GM23338 (cell line): ENCODE results near the gene RO60. TPM values are rescaled to one million over a fixed set of nuclear protein-coding genes. Genes with fewer than 3 reads are reported as not detected.

ENCODE experiments used
- CREB1 ChIP-seq: fragments of 250-450 bp; sonication (Bioruptor Pico); IDR thresholded peaks from 2 replicates; pipeline ENCODE4 v1.5.0; 2020; ENCODE audit warnings: low read depth, mild to moderate bottlenecking, moderate library complexity
- JUNB ChIP-seq: IDR thresholded peaks from one replicate; pipeline ENCODE4 v1.6.1; 2016; ENCODE audit warnings: antibody characterized with exemption; ENCODE audit not compliant: unreplicated experiment
- NANOG ChIP-seq: IDR thresholded peaks from 2 replicates; pipeline ENCODE4 v1.6.1; 2016; ENCODE audit warnings: antibody characterized with exemption, borderline replicate concordance
- STAT1 ChIP-seq: IDR thresholded peaks from one replicate; pipeline ENCODE4 v1.6.1; 2016; ENCODE audit warnings: antibody characterized with exemption; ENCODE audit not compliant: unreplicated experiment
- ZNF331 ChIP-seq: fragments of 250-450 bp; sonication (Bioruptor Pico); IDR thresholded peaks from 2 replicates; pipeline ENCODE4 v1.5.0; 2020; ENCODE audit warnings: low read depth, mild to moderate bottlenecking, moderate library complexity
- polyA plus RNA-seq: library from polyadenylated mRNA; unstranded; fragments of >200 nt; fragmentation: Nextera tagmentation; extraction: Ambion mirVana; gene quantifications from 2 replicates; pipeline ENCODE4 v1.2.1, GENCODE V29; 2016
- total RNA-seq: library from RNA; depleted of rRNA; stranded (reverse); fragments of >200 nt; shearing (Covaris generic); gene quantifications from 2 replicates; pipeline ENCODE4 v1.2.3, GENCODE V29; 2014
- TF ChIP-seq, protein P1 (sequence below): fragments of 250-450 bp; sonication (Bioruptor Pico); IDR thresholded peaks from 2 replicates; pipeline ENCODE4 v1.5.0; 2020; ENCODE audit warnings: mild to moderate bottlenecking, moderate library complexity
- TF ChIP-seq, protein P2 (sequence below): IDR thresholded peaks from one replicate; pipeline ENCODE4 v1.6.1; 2018; ENCODE audit warnings: antibody characterized with exemption; ENCODE audit not compliant: unreplicated experiment

RO60 gene
- total and polyA plus RNA-seq, 2 experiments from 2014 or later: 103 to 130 TPM

DNA sequence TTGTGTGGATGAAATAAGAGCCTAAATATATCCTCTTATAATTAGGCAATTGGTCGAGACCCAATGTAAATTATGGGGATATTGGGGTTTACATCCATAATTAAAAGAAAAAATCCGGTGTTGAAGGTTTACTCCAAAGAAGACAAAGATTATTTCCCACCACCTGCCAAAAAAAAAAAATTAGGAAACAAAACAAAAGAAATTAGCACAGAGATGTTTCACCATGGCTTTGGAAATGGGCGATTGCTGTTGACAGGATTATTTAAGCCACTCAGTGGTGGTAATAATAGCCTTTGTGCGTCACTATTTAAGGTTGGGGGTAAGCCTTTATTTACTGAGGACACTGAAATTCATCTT is 46.4 kb downstream of the RO60 start (continued):
- TF ChIP-seq, protein P1, sequence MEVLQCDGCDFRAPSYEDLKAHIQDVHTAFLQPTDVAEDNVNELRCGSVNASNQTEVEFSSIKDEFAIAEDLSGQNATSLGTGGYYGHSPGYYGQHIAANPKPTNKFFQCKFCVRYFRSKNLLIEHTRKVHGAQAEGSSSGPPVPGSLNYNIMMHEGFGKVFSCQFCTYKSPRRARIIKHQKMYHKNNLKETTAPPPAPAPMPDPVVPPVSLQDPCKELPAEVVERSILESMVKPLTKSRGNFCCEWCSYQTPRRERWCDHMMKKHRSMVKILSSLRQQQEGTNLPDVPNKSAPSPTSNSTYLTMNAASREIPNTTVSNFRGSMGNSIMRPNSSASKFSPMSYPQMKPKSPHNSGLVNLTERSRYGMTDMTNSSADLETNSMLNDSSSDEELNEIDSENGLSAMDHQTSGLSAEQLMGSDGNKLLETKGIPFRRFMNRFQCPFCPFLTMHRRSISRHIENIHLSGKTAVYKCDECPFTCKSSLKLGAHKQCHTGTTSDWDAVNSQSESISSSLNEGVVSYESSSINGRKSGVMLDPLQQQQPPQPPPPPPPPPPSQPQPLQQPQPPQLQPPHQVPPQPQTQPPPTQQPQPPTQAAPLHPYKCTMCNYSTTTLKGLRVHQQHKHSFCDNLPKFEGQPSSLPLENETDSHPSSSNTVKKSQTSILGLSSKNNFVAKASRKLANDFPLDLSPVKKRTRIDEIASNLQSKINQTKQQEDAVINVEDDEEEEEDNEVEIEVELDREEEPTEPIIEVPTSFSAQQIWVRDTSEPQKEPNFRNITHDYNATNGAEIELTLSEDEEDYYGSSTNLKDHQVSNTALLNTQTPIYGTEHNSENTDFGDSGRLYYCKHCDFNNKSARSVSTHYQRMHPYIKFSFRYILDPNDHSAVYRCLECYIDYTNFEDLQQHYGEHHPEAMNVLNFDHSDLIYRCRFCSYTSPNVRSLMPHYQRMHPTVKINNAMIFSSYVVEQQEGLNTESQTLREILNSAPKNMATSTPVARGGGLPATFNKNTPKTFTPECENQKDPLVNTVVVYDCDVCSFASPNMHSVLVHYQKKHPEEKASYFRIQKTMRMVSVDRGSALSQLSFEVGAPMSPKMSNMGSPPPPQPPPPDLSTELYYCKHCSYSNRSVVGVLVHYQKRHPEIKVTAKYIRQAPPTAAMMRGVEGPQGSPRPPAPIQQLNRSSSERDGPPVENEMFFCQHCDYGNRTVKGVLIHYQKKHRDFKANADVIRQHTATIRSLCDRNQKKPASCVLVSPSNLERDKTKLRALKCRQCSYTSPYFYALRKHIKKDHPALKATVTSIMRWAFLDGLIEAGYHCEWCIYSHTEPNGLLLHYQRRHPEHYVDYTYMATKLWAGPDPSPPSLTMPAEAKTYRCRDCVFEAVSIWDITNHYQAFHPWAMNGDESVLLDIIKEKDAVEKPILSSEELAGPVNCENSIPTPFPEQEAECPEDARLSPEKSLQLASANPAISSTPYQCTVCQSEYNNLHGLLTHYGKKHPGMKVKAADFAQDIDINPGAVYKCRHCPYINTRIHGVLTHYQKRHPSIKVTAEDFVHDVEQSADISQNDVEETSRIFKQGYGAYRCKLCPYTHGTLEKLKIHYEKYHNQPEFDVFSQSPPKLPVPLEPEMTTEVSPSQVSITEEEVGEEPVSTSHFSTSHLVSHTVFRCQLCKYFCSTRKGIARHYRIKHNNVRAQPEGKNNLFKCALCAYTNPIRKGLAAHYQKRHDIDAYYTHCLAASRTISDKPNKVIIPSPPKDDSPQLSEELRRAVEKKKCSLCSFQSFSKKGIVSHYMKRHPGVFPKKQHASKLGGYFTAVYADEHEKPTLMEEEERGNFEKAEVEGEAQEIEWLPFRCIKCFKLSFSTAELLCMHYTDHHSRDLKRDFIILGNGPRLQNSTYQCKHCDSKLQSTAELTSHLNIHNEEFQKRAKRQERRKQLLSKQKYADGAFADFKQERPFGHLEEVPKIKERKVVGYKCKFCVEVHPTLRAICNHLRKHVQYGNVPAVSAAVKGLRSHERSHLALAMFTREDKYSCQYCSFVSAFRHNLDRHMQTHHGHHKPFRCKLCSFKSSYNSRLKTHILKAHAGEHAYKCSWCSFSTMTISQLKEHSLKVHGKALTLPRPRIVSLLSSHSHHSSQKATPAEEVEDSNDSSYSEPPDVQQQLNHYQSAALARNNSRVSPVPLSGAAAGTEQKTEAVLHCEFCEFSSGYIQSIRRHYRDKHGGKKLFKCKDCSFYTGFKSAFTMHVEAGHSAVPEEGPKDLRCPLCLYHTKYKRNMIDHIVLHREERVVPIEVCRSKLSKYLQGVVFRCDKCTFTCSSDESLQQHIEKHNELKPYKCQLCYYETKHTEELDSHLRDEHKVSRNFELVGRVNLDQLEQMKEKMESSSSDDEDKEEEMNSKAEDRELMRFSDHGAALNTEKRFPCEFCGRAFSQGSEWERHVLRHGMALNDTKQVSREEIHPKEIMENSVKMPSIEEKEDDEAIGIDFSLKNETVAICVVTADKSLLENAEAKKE (CRISPR knock-in tag): no peak
- TF ChIP-seq STAT1 (no peak), ZNF331 (CRISPR knock-in tag) (no peak), JUNB (no peak), NANOG (no peak), CREB1 (CRISPR knock-in tag) (no peak)
- TF ChIP-seq, protein P2, sequence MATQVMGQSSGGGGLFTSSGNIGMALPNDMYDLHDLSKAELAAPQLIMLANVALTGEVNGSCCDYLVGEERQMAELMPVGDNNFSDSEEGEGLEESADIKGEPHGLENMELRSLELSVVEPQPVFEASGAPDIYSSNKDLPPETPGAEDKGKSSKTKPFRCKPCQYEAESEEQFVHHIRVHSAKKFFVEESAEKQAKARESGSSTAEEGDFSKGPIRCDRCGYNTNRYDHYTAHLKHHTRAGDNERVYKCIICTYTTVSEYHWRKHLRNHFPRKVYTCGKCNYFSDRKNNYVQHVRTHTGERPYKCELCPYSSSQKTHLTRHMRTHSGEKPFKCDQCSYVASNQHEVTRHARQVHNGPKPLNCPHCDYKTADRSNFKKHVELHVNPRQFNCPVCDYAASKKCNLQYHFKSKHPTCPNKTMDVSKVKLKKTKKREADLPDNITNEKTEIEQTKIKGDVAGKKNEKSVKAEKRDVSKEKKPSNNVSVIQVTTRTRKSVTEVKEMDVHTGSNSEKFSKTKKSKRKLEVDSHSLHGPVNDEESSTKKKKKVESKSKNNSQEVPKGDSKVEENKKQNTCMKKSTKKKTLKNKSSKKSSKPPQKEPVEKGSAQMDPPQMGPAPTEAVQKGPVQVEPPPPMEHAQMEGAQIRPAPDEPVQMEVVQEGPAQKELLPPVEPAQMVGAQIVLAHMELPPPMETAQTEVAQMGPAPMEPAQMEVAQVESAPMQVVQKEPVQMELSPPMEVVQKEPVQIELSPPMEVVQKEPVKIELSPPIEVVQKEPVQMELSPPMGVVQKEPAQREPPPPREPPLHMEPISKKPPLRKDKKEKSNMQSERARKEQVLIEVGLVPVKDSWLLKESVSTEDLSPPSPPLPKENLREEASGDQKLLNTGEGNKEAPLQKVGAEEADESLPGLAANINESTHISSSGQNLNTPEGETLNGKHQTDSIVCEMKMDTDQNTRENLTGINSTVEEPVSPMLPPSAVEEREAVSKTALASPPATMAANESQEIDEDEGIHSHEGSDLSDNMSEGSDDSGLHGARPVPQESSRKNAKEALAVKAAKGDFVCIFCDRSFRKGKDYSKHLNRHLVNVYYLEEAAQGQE: no peak
